ENCODE measurements around the gene CDH23. TPM values are rescaled to one million over a fixed set of nuclear protein-coding genes. Genes with fewer than 3 reads are reported as not detected.

The CDH23 gene
- total RNA-seq, 1 donor from 2014 or later, result not detected

DNA sequence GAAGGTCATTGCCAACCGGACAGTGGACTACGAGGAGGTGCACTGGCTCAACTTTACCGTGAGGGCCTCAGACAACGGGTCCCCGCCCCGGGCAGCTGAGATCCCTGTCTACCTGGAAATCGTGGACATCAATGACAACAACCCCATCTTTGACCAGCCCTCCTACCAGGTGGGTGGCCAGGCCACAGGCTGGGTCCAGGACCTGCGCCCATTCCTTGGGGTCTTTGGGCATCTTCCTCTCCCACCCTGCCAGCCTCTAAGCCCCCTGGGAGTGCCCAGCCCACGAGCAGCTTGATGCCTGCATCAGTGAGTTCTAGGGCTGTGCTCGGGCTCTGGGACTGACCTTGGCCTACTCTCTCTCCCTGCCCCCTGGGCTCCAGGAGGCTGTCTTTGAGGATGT lies 402.4 kb downstream of the CDH23 start:
- Histone ChIP-seq H3K4me3 (ENCODE audit: low read depth, low read length) (no peak overlapping the region), H3K36me3 (ENCODE audit: control insufficient read depth, insufficient read depth, low read length) (no peaks in the 10 kb centered on the region), H3K27me3 (ENCODE audit: control insufficient read depth, insufficient read depth, low read length) (no peaks in the 10 kb centered on the region)
- DNase-seq (ENCODE audit: low read depth) (no peak), FAIRE-seq (no peak)
- no peak for TF ChIP-seq CTCF (IDR thresholded peaks at IDR 0.05; ENCODE audit: insufficient read depth, low read length, severe bottlenecking)

GRCh38 chr10:71799608-71800453 lies 403.1 kb downstream of the CDH23 start:
- DNase-seq (ENCODE audit: low read depth), result no peak
- Histone ChIP-seq H3K4me3 (ENCODE audit: low read depth, low read length) (no peak overlapping the region), H3K36me3 (ENCODE audit: control insufficient read depth, insufficient read depth, low read length) (no peaks in the 10 kb centered on the region), H3K27me3 (ENCODE audit: control insufficient read depth, insufficient read depth, low read length) (no peaks in the 10 kb centered on the region)
- no peak for FAIRE-seq
- TF ChIP-seq CTCF (IDR thresholded peaks at IDR 0.05; ENCODE audit: insufficient read depth, low read length, severe bottlenecking), result no peak

- TF ChIP-seq CTCF (IDR thresholded peaks at IDR 0.05; ENCODE audit: insufficient read depth, low read length, severe bottlenecking), result no peak
- H3K27me3 ChIP-seq (ENCODE audit: control insufficient read depth, insufficient read depth, low read length), result no peaks in the 10 kb centered on the region
- DNase-seq (ENCODE audit: low read depth), result no peak
- no peak for FAIRE-seq
- no peaks in the 10 kb centered on the region for H3K36me3 ChIP-seq (ENCODE audit: control insufficient read depth, insufficient read depth, low read length)
- no peak overlapping the region for H3K4me3 ChIP-seq (ENCODE audit: low read depth, low read length)
These were observed 404.6 kb downstream of the CDH23 start for GRCh38 chr10:71801361-71801760.

DNA sequence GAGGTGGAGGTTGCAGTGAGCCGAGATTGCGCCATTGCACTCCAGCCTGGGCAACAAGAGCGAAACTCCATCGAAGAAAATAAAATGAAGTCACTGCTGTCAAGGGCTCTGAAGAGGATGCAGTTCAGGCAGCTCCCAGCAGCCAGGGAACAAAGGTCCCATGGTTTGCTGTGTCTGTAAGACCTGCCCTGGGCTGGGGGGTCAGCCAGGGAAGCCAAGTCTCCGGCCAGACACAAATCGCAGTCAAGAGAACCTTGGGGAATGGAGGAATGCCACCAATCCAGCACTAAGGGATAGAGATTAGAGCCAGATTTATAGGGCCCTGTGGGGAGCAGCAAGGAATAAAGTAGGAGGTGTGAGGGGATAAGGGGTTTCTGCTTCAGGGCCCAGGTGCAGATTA lies 405.5 kb downstream of the CDH23 start:
- DNase-seq (ENCODE audit: low read depth), result no peak
- no peaks in the 10 kb centered on the region for H3K36me3 ChIP-seq (ENCODE audit: control insufficient read depth, insufficient read depth, low read length)
- no peak overlapping the region for H3K4me3 ChIP-seq (ENCODE audit: low read depth, low read length)
- no peak for FAIRE-seq
- no peak for TF ChIP-seq CTCF (IDR thresholded peaks at IDR 0.05; ENCODE audit: insufficient read depth, low read length, severe bottlenecking)
- H3K27me3 ChIP-seq (ENCODE audit: control insufficient read depth, insufficient read depth, low read length), result no peaks in the 10 kb centered on the region

DNA sequence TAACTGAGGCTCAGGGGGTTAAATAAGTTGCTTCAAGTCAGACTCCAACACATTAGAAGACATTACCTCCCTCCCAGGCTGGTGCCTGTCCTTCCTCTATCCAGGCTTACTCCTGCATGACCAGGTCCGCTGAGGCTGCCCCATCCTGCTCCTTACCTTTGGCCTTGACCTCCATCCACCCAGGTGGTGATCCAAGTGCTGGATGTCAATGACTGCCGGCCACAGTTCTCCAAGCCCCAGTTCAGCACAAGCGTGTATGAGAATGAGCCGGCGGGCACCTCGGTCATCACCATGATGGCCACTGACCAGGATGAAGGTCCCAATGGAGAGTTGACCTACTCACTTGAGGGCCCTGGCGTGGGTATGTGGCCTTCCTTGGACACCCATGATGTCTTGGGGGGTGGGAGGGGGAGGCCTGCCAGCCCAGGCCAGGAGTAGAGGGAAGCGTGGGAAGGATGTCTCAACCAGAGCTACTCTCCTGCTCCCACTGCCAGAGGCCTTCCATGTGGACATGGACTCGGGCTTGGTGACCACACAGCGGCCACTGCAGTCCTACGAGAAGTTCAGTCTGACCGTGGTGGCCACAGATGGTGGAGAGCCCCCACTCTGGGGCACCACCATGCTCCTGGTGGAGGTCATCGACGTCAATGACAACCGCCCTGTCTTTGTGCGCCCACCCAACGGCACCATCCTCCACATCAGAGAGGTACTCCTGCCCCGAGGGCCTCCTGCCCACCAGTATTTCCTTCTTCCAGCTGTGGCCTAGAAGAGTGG lies 406.2 kb downstream of the CDH23 start:
- DNase-seq (ENCODE audit: low read depth), result no peak
- no peaks in the 10 kb centered on the region for H3K36me3 ChIP-seq (ENCODE audit: control insufficient read depth, insufficient read depth, low read length)
- no peak overlapping the region for H3K4me3 ChIP-seq (ENCODE audit: low read depth, low read length)
- FAIRE-seq, result peak; percentile 86
- no peaks in the 10 kb centered on the region for H3K27me3 ChIP-seq (ENCODE audit: control insufficient read depth, insufficient read depth, low read length)
- no peak for TF ChIP-seq CTCF (IDR thresholded peaks at IDR 0.05; ENCODE audit: insufficient read depth, low read length, severe bottlenecking)
